Measurements from ENCODE around the gene KDM2B. TPM values are rescaled to one million over a fixed set of nuclear protein-coding genes. Genes with fewer than 3 reads are reported as not detected.

The KDM2B gene
- total RNA-seq, 1 donor from 2014 or later = 79.2 TPM

DNA sequence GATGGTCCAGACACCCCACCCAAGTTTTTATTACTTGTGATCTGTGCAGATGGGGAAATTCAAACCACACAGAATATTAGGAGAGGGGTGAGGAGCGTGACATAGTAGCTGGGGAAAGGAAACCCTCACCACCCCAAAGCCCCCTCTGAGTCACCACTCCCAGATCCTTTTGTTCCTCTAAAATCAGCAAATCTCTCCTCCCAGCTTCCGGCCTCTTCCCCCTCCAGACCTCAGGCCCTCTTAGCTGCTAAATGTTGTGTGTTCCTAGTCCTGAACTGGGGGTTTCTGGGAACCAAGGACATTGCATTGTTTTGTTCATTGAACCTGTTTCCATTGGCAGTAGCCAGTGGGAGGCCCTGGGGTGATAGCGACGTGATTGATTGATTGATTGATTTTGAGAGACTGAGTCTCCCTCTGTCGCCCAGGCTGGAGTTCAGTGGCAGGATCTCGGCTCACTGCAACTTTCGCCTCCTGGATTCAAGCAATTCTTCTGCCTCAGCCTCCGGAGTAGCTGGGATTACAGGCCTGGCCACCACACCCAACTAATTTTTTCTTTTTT is 39.6 kb upstream of the KDM2B start:
- no peaks in the 10 kb centered on the region for H3K27me3 Mint-ChIP-seq (ENCODE audit: low read depth)
- no peak overlapping the region for H3K4me3 Mint-ChIP-seq
- H3K36me3 Mint-ChIP-seq (ENCODE audit: low read depth) = no peaks in the 10 kb centered on the region
- no peaks in the 10 kb centered on the region for H3K9me3 Mint-ChIP-seq
- peaks cover 30% of the 10 kb centered on the region for H3K4me1 Mint-ChIP-seq
- TF ChIP-seq, protein P1, sequence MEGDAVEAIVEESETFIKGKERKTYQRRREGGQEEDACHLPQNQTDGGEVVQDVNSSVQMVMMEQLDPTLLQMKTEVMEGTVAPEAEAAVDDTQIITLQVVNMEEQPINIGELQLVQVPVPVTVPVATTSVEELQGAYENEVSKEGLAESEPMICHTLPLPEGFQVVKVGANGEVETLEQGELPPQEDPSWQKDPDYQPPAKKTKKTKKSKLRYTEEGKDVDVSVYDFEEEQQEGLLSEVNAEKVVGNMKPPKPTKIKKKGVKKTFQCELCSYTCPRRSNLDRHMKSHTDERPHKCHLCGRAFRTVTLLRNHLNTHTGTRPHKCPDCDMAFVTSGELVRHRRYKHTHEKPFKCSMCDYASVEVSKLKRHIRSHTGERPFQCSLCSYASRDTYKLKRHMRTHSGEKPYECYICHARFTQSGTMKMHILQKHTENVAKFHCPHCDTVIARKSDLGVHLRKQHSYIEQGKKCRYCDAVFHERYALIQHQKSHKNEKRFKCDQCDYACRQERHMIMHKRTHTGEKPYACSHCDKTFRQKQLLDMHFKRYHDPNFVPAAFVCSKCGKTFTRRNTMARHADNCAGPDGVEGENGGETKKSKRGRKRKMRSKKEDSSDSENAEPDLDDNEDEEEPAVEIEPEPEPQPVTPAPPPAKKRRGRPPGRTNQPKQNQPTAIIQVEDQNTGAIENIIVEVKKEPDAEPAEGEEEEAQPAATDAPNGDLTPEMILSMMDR (conservative IDR thresholded peaks at IDR 0.05) = no peak
- no peak for DNase-seq (ENCODE audit: low read depth, low spot score)
- H3K27ac Mint-ChIP-seq (ENCODE audit: unreplicated experiment) = no peak overlapping the region

GRCh38 chr12:121618659-121619233 is 37.9 kb upstream of the KDM2B start:
- peaks cover 23% of the 10 kb centered on the region for H3K4me1 Mint-ChIP-seq
- no peak overlapping the region for H3K27ac Mint-ChIP-seq (ENCODE audit: unreplicated experiment)
- no peaks in the 10 kb centered on the region for H3K27me3 Mint-ChIP-seq (ENCODE audit: low read depth)
- no peaks in the 10 kb centered on the region for H3K9me3 Mint-ChIP-seq
- no peaks in the 10 kb centered on the region for H3K36me3 Mint-ChIP-seq (ENCODE audit: low read depth)
- DNase-seq (ENCODE audit: low read depth, low spot score) = no peak
- TF ChIP-seq, protein P1 (conservative IDR thresholded peaks at IDR 0.05) = no peak
- no peak overlapping the region for H3K4me3 Mint-ChIP-seq

- Mint-ChIP-seq H3K4me1 (peaks cover 27% of the 10 kb centered on the region), H3K9me3 (no peaks in the 10 kb centered on the region), H3K27ac (ENCODE audit: unreplicated experiment) (no peak overlapping the region), H3K4me3 (no peak overlapping the region), H3K36me3 (ENCODE audit: low read depth) (peaks cover 2% of the 10 kb centered on the region), H3K27me3 (ENCODE audit: low read depth) (no peaks in the 10 kb centered on the region)
- DNase-seq (ENCODE audit: low read depth, low spot score) = no peak
- TF ChIP-seq, protein P1 (conservative IDR thresholded peaks at IDR 0.05) = no peak
These were observed 34.1 kb upstream of the KDM2B start for GRCh38 chr12:121614872-121615467.

DNA sequence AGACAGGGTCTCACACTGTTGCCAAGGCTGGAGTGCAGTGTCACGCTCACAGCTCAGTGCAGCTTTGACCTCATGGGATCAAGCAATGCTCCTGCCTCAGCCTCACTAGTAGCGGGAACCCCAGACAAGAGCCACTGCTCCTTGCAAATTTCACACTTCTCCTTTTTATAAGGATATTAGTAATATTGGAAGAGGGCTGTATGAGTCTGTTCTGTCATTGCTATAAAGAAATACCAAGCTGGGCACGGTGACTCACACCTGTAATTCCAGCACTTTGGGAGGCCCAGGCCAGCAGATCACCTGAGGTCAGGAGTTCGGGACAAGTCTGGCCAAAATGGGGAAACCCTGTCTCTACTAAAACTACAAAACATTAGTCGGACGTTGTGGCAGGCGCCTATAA is 32.6 kb upstream of the KDM2B start:
- H3K27me3 Mint-ChIP-seq (ENCODE audit: low read depth) = no peaks in the 10 kb centered on the region
- H3K4me1 Mint-ChIP-seq = peaks cover 27% of the 10 kb centered on the region
- peaks cover 4% of the 10 kb centered on the region for H3K9me3 Mint-ChIP-seq
- H3K36me3 Mint-ChIP-seq (ENCODE audit: low read depth) = peaks cover 3% of the 10 kb centered on the region
- no peak overlapping the region for H3K27ac Mint-ChIP-seq (ENCODE audit: unreplicated experiment)
- TF ChIP-seq, protein P1 (conservative IDR thresholded peaks at IDR 0.05) = no peak
- no peak overlapping the region for H3K4me3 Mint-ChIP-seq
- no peak for DNase-seq (ENCODE audit: low read depth, low spot score)

- Mint-ChIP-seq H3K27ac (ENCODE audit: unreplicated experiment) (no peak overlapping the region), H3K27me3 (ENCODE audit: low read depth) (no peaks in the 10 kb centered on the region), H3K36me3 (ENCODE audit: low read depth) (peaks cover 3% of the 10 kb centered on the region), H3K9me3 (peaks cover 4% of the 10 kb centered on the region), H3K4me3 (no peak overlapping the region), H3K4me1 (peaks cover 27% of the 10 kb centered on the region)
- DNase-seq (ENCODE audit: low read depth, low spot score) = no peak
- TF ChIP-seq, protein P1 (conservative IDR thresholded peaks at IDR 0.05) = no peak
These were observed 30.5 kb upstream of the KDM2B start for GRCh38 chr12:121611306-121611705.

Measured in neural crest cell (in vitro differentiated cells).